NT2/D1 (cell line): ENCODE measurements around the gene BEND7.

Experiments used
- YY1 ChIP-seq: IDR thresholded peaks from 2 replicates; pipeline ENCODE4 v1.6.1; 2011; ENCODE audit not compliant: insufficient read length, insufficient read depth
- ZNF274 ChIP-seq: IDR thresholded peaks from 2 replicates; pipeline ENCODE4 v1.6.1; 2011; ENCODE audit warnings: mild to moderate bottlenecking, low read depth, low read length

DNA sequence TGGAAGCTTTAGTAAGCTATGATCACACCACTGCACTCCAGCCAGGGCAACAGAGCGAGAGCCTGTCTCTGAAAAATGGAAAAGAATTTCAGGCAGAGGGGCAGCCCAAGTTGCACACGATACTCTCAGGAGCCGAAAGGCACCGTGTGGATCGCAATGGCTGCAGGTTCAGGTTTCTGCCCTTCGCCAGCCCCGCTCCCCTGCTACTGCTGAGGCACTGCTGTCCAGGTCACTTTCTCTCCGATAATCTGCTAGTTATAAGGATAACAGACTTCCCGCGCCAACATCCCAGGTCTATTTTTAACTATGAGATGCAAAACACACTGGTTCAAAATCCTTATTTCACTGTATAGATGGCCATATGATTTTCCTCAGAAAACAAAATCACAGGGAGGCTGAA, 11.1 kb downstream of the BEND7 start:
- TF ChIP-seq ZNF274 (no peak), YY1 (no peak)
